Stimulated activated CD8-positive, alpha-beta memory T cell treated with anti-CD3 and anti-CD28 coated beads, Interleukin-4, amount 100 ng/mL, for 4 hours (primary cell): ENCODE data around the gene RNF208.

Experiments used
- DNase-seq, 2 donors: peaks; one replicate each; pipeline ENCODE4 v3.0.0-alpha.2; 2020; ENCODE audit warnings: low read depth in 2 of 2, low spot score in 1 of 2

The RNF208 gene

GRCh38 chr9:137193771-137194170, 28.3 kb downstream of the RNF208 start:
- no peak for DNase-seq

GRCh38 chr9:137192859-137193258, 29.2 kb downstream of the RNF208 start:
- DNase-seq, result no peak

GRCh38 chr9:137192448-137192780, 29.6 kb downstream of the RNF208 start:
- DNase-seq, result no peak

GRCh38 chr9:137191691-137192447, 30.2 kb downstream of the RNF208 start:
- DNase-seq, result no peak

- no peak for DNase-seq
Observed at GRCh38 chr9:137191245-137191644, 30.8 kb downstream of the RNF208 start.

- no peak for DNase-seq
Observed at GRCh38 chr9:137190315-137190856, 31.7 kb downstream of the RNF208 start.

GRCh38 chr9:137189297-137190295, 32.4 kb downstream of the RNF208 start:
- DNase-seq, result no peak

GRCh38 chr9:137188490-137189296, 33.3 kb downstream of the RNF208 start, which contains the start of the genes ANAPC2 and SSNA1:
TSS of gene ANAPC2 (minus strand) at chr9:137188560. CDS start at chr9:137188532, 28 bp downstream.
TSS of gene SSNA1 (plus strand) at chr9:137188676. CDS start at chr9:137188727, 51 bp downstream.
- peak; percentile 82 to 83 for DNase-seq

GRCh38 chr9:137188086-137188489, 34.0 kb downstream of the RNF208 start:
- no peak for DNase-seq

- no peak for DNase-seq
Observed at GRCh38 chr9:137187386-137187785, 34.7 kb downstream of the RNF208 start.

- DNase-seq, result no peak
Observed at GRCh38 chr9:137186385-137186784, 35.7 kb downstream of the RNF208 start.

GRCh38 chr9:137185921-137186320, 36.1 kb downstream of the RNF208 start:
- DNase-seq, result no peak

GRCh38 chr9:137184881-137185660, 37.0 kb downstream of the RNF208 start:
- DNase-seq, result no peak

GRCh38 chr9:137183980-137184595, 38.0 kb downstream of the RNF208 start:
- DNase-seq, result no peak

- DNase-seq, result no peak
Observed at GRCh38 chr9:137182836-137183235, 39.2 kb downstream of the RNF208 start.

GRCh38 chr9:137181680-137182079, 40.4 kb downstream of the RNF208 start:
- DNase-seq, result no peak

GRCh38 chr9:137180491-137180890, 41.5 kb downstream of the RNF208 start:
- DNase-seq, result no peak

GRCh38 chr9:137179761-137180160, 42.3 kb downstream of the RNF208 start:
- DNase-seq, result no peak

- no peak for DNase-seq
Observed at GRCh38 chr9:137178939-137179630, 43.0 kb downstream of the RNF208 start.
